ENCODE data around the gene DGKD.
"Not testable (repeated sequence)": the region's sequence is repeated elsewhere in the genome, so short reads cannot be mapped to it uniquely, and the experiment has no call there.

Gene DGKD

GRCh38 chr2:233372855-233373254, 18.6 kb downstream of the DGKD start:
- no peak for TF ChIP-seq CTCF (conservative IDR thresholded peaks at IDR 0.05; ENCODE audit: low read depth, low read length)
- H3K79me2 ChIP-seq (ENCODE audit: insufficient read depth, low read depth): no peaks in the 10 kb centered on the region; the same call in 1 of the 2 replicates
- no peak overlapping the region for H3K27ac ChIP-seq
- no peak overlapping the region for H3K9ac ChIP-seq
- H3K4me3 ChIP-seq (IDR thresholded peaks at IDR 0.05; ENCODE audit: insufficient read depth, low read depth, low read length): no peak overlapping the region
- H3K4me2 ChIP-seq: no peak overlapping the region
- no peaks in the 10 kb centered on the region for H3K36me3 ChIP-seq (ENCODE audit: insufficient read depth)
- peaks cover 31% of the 10 kb centered on the region for H3K4me1 ChIP-seq (ENCODE audit: low read depth, poor library complexity, severe bottlenecking)
- no peaks in the 10 kb centered on the region for H4K20me1 ChIP-seq (ENCODE audit: insufficient read depth)
- no peak overlapping the region for H2AFZ ChIP-seq (ENCODE audit: low read depth)
- no peaks in the 10 kb centered on the region for H3K27me3 ChIP-seq (ENCODE audit: insufficient read depth, low read depth)

GRCh38 chr2:233373316-233373715, 19.0 kb downstream of the DGKD start:
- H3K9ac ChIP-seq: no peak overlapping the region
- no peaks in the 10 kb centered on the region for H3K27me3 ChIP-seq (ENCODE audit: insufficient read depth, low read depth)
- no peaks in the 10 kb centered on the region; the same call in 1 of the 2 replicates for H3K79me2 ChIP-seq (ENCODE audit: insufficient read depth, low read depth)
- no peaks in the 10 kb centered on the region for H4K20me1 ChIP-seq (ENCODE audit: insufficient read depth)
- H3K27ac ChIP-seq: no peak overlapping the region
- TF ChIP-seq CTCF (conservative IDR thresholded peaks at IDR 0.05; ENCODE audit: low read depth, low read length): no peak
- H3K4me2 ChIP-seq: no peak overlapping the region
- no peak overlapping the region for H3K4me3 ChIP-seq (IDR thresholded peaks at IDR 0.05; ENCODE audit: insufficient read depth, low read depth, low read length)
- peaks cover 31% of the 10 kb centered on the region for H3K4me1 ChIP-seq (ENCODE audit: low read depth, poor library complexity, severe bottlenecking)
- H3K36me3 ChIP-seq (ENCODE audit: insufficient read depth): no peaks in the 10 kb centered on the region
- no peak overlapping the region for H2AFZ ChIP-seq (ENCODE audit: low read depth)

- H3K36me3 ChIP-seq (ENCODE audit: insufficient read depth); H3K27me3 ChIP-seq (ENCODE audit: insufficient read depth, low read depth); H3K79me2 ChIP-seq (ENCODE audit: insufficient read depth, low read depth); H2AFZ ChIP-seq (ENCODE audit: low read depth); H4K20me1 ChIP-seq (ENCODE audit: insufficient read depth); H3K4me3 ChIP-seq (IDR thresholded peaks at IDR 0.05; ENCODE audit: insufficient read depth, low read depth, low read length); H3K9ac ChIP-seq: not testable (repeated sequence)
- H3K4me1 ChIP-seq (ENCODE audit: low read depth, poor library complexity, severe bottlenecking): peaks cover 31% of the 10 kb centered on the region
- peak overlapping the region; percentile 51 for H3K27ac ChIP-seq
- H3K4me2 ChIP-seq: peak overlapping the region; percentile 66; the same call in 1 of the 2 replicates
Observed at GRCh38 chr2:233374776-233375175, 20.5 kb downstream of the DGKD start.

- peak overlapping the region; percentile 66 for H3K4me2 ChIP-seq
- no peaks in the 10 kb centered on the region for H3K27me3 ChIP-seq (ENCODE audit: insufficient read depth, low read depth)
- no peaks in the 10 kb centered on the region for H3K79me2 ChIP-seq (ENCODE audit: insufficient read depth, low read depth)
- H2AFZ ChIP-seq (ENCODE audit: low read depth): no peak overlapping the region
- peak overlapping the region; percentile 51 for H3K27ac ChIP-seq
- no peaks in the 10 kb centered on the region for H3K36me3 ChIP-seq (ENCODE audit: insufficient read depth)
- no peaks in the 10 kb centered on the region for H4K20me1 ChIP-seq (ENCODE audit: insufficient read depth)
- no peak overlapping the region for H3K4me3 ChIP-seq (IDR thresholded peaks at IDR 0.05; ENCODE audit: insufficient read depth, low read depth, low read length)
- H3K9ac ChIP-seq: peak overlapping the region; percentile 5; the same call in 1 of the 2 replicates
- TF ChIP-seq CTCF (conservative IDR thresholded peaks at IDR 0.05; ENCODE audit: low read depth, low read length): no peak
- H3K4me1 ChIP-seq (ENCODE audit: low read depth, poor library complexity, severe bottlenecking): peaks cover 31% of the 10 kb centered on the region
Observed at GRCh38 chr2:233375490-233376314, 21.4 kb downstream of the DGKD start.

- Histone ChIP-seq H3K9ac (no peak overlapping the region), H3K4me3 (IDR thresholded peaks at IDR 0.05; ENCODE audit: insufficient read depth, low read depth, low read length) (no peak overlapping the region), H3K27me3 (ENCODE audit: insufficient read depth, low read depth) (no peaks in the 10 kb centered on the region), H3K79me2 (ENCODE audit: insufficient read depth, low read depth) (no peaks in the 10 kb centered on the region), H3K36me3 (ENCODE audit: insufficient read depth) (no peaks in the 10 kb centered on the region), H3K4me1 (ENCODE audit: low read depth, poor library complexity, severe bottlenecking) (peaks cover 25% of the 10 kb centered on the region), H3K27ac (no peak overlapping the region), H3K4me2 (no peak overlapping the region), H4K20me1 (ENCODE audit: insufficient read depth) (no peaks in the 10 kb centered on the region), H2AFZ (ENCODE audit: low read depth) (no peak overlapping the region)
- no peak for TF ChIP-seq CTCF (conservative IDR thresholded peaks at IDR 0.05; ENCODE audit: low read depth, low read length)
Observed at GRCh38 chr2:233379034-233379433, 24.7 kb downstream of the DGKD start.

Measured in KMS-11 (cell line).